Activated CD8-positive, alpha-beta memory T cell treated with anti-CD3 and anti-CD28 coated beads, Interleukin-2, amount 50 U/mL, for 24 hours (primary cell): ENCODE data around the gene ZFTA.
"Not testable (repeated sequence)": the region's sequence is repeated elsewhere in the genome, so short reads cannot be mapped to it uniquely, and the experiment has no call there.

Experiments
- DNase-seq: peaks from one replicate; pipeline ENCODE4 v3.0.0-alpha.2; 2020; ENCODE audit errors: extremely low read depth

The ZFTA gene

DNA sequence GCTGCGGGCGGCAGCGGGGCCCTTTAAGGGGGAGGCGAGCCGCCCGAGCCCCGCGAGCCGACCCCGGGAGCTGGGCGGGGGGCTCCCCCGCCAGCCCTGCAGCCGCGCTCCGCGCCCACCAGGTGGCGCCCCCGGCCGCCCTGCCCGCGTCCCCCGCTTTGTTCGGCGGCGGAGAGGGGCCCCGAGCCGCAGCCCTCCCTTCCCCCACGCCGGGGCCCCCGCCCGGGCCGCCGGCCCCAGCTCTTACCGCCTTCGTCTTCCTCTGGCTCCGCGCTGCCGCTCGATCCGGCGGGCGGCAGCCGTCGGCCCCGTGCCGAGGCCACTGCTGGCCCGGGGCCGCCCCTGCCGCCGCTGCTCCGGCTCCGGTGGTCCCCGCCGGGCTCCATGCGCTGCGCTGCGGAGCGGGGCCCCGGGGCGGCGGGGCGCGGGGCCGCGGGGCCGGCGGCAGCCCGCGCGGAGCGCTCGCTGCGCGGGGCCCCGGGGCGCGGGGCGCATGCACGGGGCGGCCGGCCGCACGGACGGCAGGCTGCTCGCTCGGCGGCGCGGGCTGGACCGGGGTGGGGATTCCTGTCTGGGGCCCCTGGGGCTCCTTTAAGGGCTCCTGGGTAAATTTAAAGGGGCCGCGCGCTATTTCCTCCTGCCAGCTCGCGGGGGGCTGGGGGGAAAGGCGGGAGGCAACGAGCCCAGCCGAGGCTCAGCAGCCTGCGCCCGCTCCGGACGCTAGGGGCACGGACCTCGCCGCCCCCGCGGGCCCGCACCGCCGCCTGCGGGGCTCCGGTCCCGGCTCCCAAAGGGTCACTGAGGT is at the start of gene ZFTA:
Gene ZFTA (minus strand): TSS at position 539 of the 805 bp plus-strand sequence. CDS start 153 bp downstream, at position 386.
- DNase-seq: no peak

DNA sequence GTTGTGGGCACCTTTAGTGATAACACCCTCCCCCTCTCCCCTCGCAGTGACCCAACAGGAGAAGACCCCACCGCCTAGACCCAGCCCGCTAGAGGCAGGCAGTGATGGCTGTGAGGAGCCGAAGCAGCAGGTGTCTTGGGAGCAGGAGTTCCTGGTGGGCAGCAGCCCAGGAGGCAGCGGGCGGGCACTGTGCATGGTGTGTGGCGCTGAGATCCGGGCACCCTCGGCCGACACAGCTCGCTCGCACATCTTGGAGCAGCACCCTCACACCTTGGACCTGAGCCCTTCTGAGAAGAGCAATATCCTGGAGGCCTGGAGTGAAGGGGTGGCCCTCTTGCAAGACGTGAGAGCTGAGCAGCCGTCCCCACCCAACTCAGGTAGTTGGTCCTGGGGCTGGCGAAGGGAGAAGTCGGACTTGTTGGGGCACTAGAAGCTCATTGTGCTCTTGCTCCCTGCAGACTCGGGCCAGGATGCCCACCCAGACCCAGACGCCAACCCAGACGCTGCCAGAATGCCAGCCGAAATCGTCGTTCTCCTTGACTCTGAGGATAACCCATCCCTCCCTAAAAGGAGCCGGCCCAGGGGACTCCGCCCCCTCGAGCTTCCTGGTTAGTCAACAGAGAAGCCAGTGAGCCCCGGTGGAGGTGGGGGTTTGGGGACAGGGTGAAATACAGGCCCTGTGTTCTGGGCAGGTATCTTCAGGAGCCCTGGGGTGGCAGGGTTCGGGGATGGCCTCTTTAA is 49.4 kb upstream of the ZFTA start:
- DNase-seq: no peak

DNA sequence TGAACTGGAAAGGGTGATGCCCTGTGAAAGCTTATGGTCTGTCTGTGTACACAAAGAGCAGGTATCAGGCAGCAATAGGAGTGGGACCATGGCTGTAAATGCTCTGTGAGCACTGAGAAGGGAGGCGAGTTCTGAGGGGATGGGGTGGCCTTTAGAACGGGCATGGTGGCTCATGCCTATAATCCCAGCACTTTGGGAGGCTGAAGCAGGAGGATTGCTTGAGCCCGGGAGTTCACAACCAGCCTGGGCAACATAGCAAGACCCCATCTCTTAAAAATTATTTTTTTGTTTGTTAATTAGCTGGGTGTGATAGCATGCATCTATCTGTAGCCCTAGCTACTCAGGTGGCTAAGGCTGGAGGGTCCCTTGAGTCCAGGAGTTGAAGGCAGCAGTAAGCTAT is 48.2 kb upstream of the ZFTA start:
- DNase-seq: no peak

DNA sequence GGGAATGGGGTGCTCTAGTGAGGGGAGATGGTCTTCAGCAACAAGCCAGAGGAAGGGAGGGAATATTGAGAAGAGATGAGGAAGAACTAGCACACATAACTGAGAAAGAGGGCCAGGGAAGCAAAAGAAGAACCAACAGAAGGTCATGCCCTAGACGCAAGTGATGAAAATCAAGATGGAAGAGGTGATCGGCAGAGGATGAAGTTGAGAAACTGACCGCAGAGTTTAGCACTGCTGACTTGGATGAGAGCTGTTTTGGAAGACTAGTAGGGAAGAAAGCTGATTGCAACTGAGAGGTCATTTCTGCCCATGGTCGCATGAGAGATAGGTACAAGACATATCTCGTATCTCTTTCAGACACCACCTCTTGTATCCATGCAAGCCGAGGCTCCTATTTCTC is 47.6 kb upstream of the ZFTA start:
- DNase-seq: no peak

DNA sequence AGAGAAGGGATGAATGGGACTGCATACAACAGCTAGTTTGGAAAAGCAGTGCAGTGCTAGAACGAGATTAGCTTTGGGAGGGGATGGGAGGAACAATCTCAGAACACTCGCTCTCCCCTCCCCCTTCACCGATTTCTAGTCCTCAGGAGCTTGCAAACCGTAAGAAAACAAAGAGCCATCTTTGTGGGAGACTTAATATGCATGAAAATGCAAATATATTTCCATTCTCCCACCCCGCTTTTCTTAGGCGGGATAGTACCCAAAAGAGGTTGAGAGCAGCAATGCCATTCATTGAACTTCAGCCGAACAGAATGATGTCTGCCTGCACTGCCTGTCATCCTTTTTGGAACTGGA is 45.8 kb upstream of the ZFTA start:
- no peak for DNase-seq

DNA sequence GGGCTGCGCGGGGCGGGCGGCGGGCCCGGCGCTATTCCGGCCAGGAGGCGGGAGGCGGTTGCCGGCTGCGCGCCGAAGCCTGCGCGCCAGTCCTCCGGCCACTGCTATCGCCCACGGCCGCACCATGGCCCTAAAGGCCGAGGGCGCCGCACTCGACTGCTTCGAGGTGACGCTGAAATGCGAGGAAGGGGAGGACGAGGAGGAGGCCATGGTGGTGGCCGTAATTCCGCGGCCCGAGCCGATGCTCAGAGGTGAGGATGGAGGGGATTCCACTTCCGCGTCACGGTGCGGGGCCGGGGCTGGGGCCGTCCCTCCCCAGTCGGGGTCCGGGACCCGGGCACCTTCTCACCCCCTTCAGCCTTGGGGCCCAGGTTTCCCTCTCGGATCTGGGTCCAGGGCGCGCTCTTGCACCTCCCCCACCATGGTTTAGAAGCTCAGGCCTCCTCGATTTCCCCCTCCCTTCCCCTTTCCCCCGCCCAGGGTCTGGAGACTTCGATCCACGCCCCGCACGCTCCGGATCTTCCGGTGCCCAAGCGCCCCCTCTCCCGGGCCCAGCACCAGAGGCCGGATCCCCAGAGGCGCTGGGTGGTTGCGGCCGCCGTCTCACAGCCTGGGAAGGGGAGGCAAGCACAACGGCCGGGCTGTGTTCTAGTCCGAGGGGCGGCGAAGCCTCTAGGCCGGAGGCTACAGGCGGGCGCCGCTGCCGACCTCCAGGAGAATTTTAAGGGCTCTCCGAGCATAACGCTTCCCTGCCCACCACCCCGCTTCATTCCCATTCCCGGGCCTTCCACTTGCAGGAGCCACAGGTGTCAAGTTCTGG is 45.2 kb upstream of the ZFTA start:
- DNase-seq: no peak

DNA sequence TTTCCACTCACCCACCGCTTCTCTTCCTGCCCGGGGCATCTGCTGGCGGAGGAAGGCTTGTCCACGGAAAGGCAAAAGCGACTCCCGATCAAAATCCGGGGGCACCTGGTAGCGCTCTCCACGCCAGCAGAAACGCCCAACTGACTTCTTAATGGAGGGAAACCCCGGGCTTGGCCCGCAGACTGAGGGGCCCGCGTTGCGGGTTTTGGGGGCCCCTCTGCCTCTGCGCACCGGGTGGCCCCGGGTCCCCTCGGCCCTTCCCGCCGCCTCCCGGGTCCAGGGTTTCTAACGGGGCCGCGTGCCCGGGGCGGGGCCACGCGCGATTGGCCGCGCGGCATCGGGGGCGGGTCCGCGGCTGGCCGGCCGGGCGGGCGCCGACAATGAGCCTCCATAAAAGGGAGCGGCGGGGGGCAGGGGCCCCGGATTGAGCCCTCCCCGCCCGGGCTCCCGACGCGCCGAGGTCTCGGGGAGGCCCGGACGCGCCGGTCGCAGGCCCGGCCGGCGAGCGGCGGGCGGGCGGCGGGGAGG is 44.5 kb upstream of the ZFTA start, which contains the start of gene SPINDOC:
Gene SPINDOC (plus strand): TSS at position 422 of the 528 bp plus-strand sequence. CDS start 231 bp downstream, outside the sequence.
- DNase-seq: peak; percentile 24

DNA sequence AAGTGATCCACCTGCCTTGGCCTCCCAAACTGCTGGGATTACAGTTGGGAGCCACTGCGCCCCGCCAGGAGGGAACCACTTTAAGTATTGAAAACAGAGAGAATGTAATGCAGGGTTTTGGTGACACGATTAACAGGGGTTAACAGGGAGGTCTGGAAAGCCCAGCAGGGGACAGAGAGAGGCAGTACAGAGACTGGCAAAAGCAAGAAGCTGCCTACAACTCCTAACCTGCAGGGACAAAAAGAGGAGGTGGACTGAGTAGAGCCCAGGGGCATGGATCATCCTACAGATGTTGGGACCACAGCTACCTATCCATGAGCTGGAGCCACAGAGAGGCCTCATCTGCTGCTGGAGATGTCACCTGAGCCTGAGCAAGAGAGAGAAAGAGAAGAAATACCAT is 42.9 kb upstream of the ZFTA start:
- DNase-seq: no peak

DNA sequence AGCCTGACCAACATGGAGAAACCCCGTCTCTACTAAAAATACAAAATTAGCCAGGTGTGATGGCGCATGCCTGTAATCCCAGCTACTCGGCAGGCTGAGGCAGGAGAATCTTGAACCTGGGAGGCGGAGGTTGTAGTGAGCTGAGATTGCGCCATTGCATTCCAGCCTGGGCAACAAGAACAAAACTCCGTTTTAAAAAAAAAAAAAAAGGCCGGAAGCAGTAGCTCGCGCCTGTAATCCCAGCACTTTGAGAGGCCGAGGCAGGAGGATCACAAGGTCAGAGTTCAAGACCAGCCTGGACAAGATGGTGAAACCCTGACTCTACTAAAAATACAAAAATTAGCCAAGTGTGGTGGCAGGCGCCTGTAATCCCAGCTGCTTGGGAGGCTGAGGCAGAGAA is 41.8 kb upstream of the ZFTA start:
- DNase-seq: not testable (repeated sequence)

DNA sequence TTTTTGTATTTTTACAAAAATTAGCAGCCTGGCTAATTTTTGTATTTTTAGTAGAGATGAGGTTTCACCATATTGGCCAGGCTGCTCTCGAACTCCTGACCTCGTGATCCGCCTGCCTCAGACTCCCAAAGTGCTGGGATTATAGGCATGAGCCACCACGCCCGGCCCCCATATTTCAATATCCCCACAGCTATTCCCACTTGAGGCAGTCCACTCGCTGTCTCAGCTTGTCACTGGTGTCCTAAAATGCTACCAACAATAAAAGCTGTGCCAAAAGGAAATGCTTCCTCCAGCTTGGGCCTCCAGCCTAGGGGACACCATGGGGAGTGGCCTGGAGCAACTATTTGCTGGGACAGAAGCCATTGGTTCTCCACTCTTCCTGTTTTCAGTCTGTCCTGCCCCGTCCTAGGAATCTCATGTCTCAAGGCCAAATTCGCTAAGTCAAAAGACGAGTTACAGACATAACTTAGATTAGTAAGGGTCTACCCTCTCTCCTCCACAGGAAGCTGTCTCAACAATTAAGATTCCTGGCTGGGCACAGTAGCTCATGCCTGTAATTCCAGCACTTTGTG is 37.4 kb upstream of the ZFTA start:
- no peak for DNase-seq

DNA sequence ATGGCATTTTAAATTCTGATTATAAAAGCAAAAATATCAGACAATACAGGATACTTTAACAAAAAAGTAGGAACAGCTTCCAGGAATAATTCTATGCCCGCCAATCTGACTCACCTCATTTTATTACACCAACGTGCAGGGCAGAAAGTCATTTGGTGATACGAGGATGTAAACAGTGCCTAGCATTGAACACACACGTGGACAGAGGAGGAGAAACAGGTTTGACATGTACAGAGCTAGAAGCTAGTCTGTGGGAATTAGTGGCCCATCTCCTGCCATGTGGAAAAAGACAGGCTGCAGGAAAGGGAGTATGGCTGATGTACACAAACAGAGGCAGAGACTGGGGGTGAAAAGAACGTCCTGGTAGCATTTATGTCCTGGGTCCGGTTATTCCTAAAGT is 35.7 kb upstream of the ZFTA start:
- DNase-seq: no peak

DNA sequence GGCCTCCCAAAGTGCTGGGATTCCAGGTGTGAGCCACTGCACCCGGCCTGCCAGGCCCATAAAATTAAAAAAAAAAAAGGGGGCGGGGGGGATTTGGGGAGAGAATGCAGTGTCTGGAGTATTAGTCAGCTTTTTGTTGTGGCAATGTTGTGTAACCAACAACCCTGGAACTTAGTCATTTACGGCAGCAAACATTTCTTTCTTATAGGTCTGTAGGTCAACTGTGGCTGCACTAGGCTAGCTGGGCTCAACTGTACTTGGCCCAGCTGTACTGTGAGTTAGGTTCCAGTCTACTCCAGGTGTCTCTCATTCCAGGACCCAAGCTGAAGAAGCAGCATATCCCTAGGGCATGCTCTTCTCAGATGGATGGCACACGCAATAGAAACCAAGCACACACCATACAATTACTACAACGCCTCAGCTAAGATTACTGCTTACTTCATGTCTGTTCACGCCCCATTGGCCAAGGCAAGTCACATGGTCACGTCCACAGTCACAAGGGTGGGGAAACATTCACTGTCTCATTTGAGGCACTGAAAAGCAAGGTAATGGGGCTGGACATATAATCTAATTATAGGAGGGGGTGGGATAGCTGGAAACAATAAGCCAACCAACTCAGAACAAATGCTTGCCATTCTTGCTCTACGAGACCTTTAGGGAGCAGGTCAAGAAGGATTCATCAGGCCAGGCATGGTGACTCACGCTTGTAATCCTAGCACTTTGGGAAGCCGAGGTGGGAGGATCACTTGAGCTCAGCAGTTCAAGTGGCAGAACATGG is 34.3 kb upstream of the ZFTA start:
- no peak for DNase-seq

DNA sequence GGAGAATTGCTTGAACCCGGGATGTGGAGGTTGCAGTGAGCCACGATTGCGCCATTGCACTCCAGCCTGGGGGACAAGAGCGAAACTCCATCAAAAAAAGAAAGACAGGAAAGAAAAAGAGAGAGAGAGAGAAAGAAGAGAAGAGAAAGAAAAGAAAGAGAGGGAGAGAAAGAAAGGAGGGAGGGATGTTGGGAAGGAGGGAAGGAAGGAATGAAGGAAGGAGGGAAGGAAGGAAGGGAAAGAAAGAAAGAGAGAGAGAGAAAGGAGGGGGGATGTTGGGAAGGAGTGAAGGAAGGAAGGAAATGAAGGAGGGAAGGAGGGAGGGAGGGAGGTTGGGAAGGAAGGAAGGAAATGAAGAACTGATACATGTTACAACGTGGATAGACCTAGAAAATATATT is 32.3 kb upstream of the ZFTA start:
- DNase-seq: no peak

DNA sequence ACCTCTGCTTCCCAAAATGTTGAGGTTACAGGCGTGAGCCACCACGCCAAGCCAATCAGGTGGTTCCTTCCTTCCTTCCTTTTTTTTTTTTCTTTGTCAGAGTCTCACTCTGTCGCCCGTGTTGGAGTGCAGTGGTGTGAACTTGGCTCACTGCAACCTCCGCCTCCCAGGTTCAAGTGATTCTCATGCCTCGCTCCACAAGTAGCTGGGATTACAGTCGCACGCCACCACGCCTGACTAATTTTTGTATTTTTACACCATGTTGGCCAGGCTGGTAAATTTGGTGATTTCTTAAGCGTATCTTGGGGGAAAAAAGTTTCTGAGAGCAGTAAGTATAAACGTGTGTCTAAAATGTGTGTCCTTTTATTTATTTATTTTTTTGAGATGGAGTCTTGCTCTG is 26.5 kb upstream of the ZFTA start:
- DNase-seq: no peak

DNA sequence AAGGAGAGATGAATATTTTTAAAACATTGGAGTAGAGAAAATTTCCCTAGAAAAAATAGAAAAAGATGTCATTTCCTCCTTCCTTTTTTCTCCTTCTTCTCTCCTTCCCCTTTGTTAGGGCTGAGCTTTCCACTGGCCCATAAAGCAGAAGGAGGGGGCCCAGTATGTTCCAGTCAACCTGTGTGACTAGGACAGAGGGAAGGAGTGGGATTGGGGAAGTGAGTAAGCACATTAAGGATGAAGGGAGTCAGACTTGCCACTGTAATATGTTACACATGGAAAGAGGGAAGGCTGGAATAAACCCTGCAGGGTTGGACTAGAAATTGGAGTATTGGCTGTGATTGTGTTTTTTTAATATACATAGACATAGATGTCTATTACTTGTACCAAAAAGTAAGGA is 24.6 kb upstream of the ZFTA start:
- DNase-seq: no peak

DNA sequence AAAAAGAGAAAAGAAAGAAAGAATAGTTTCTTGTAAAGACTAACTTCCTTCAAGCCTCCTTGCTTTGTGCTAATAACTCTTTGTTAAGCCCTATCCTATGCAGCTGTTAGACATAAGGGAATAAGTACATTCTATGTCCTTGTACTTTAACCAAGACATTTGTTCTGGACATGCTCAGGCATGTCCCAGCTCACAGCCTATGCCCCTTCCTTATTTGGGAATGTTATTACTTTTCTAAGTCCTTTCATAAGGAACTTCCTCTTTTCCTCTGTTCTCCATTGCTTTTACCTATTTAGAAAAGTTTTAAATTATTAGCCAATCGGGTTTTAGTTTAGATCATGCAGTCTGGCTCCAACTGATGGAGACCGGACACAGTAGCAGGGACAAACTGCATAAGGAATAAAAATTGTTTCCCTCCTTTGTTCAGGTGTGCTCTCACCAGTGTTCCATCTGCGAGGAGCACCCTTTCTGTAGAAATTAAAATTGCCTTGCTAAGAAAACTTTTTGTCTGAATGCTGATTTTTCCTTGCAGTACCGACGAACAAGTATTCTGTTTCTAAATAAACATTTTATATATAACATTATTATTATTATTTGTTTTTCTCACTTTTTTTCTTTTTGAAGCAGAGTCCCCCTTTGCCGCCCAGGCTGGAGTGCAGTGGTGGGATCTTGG is 23.1 kb upstream of the ZFTA start:
- DNase-seq: no peak

DNA sequence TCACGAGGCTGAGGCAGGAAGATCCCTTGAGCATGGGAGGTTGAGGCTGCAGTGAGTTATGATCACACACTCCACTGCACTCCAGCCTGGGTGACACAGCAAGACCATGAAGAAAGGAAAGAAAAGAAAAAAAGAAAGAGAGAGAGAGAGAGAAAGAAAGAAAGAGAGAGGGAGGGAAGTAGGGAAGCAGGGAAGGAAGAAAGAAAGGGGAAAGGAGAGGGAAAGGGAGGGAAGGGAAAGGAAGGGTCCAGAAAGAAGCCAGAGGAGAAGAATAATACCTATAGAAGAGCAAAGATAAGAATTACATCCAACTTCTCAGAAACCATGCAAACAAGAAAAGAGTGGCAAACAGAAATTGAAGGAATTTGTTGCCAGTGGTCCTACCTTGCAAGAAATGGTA is 17.2 kb upstream of the ZFTA start:
- DNase-seq: no peak

DNA sequence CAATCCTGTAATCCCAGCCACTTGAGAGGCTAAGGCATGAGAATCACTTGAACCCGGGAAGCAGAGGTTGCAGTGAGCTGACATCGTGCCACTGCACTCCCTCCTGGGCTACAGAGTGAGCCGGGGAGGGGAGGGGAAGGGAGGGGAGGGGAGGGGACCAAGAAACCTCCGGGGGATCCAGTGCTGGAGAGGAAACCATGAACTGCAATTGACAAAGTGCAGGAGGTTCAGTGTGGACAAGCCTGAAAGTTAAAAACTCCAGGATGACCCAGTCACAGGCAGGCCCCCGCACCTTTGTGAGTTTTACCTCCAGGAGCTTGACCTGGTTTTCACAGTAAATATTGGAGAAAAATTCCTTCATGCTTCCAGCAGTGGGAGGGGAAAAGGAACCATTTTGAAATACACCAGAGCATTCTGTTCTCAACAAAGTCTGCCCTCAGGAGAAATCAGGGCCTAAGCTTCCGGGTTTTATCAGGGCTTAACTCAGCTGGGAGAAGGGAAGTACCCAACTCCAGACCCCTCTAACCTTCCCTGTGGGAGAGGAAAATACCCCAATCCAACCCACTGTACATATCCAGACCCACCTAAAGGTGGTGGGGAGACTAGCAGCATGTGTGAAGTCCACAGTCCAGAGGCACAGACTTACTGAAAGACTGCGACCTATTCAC is 15.5 kb upstream of the ZFTA start:
- no peak for DNase-seq

DNA sequence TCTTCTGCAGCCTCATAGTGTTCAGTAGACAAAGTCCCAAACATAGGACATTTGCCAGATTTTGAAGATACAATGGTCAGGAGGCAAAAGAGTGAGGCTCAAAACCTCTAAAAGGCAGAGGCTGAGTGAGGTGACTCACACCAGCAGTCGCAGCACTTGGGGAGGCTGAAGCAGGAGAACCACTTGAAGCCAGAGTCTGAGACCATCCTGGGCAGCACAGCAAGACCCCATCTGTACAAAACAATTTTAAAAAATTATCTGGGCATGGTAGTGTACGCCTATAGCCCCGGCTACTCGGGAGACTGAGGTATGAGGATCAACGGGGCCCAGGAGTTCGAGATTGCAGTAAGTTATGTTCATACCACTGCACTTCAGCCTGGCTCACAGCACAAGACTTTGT is 14.2 kb upstream of the ZFTA start:
- DNase-seq: no peak

DNA sequence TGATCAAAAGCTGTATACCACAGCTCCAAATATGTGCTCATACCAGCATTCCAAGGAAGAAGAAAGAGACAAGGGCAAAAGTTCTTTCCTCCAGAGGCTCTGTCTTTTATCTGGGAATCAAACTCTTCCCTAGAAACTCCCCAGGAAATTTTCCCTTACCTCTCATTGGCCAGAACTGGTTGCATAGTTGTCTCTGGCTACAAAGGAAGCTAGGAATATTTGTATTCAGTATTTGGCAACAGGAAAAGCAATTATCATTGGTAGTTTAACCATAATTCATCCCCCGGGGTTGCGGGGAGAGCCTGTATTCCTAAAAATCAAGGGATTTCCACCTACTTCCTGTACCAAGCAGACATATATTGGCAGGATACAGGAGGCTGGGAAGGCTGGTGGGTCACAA is 10.5 kb upstream of the ZFTA start:
- no peak for DNase-seq
